Keratinocyte (primary cell): ENCODE data around the gene DLG1. TPM values are rescaled to one million over a fixed set of nuclear protein-coding genes. Genes with fewer than 3 reads are reported as not detected.

Experiments used
- DNase-seq: peaks from one replicate; pipeline ENCODE4 v3.0.0-alpha.2; 2011; ENCODE audit warnings: low read depth, missing footprints, low spot score
- FAIRE-seq: peaks from 2 replicates; lab custom pipeline; 2011; peaks lifted over from hg19 to GRCh38; lab: Jason Lieb, UNC
- H2AFZ ChIP-seq: 2 replicates; pipeline ENCODE4 v1.6.0; 2012; ENCODE audit warnings: low read length, control low read depth, inconsistent platforms; ENCODE audit not compliant: control insufficient read depth
- H3K27ac ChIP-seq: 2 replicates; pipeline ENCODE4 v1.5.1; 2011; ENCODE audit warnings: low read length; ENCODE audit not compliant: control insufficient read depth, insufficient read depth
- H3K27me3 ChIP-seq: 3 replicates; pipeline ENCODE4 v1.6.0; 2011; ENCODE audit warnings: low read length; ENCODE audit not compliant: control insufficient read depth, insufficient read depth; ENCODE audit errors: extremely low read depth
- H3K36me3 ChIP-seq, 2 experiments: 2 replicates in 1 of 2; 3 replicates in 1 of 2; pipeline ENCODE4 v1.5.1; 2011; ENCODE audit warnings: low read length in 2 of 2, mild to moderate bottlenecking in 1 of 2; ENCODE audit not compliant: control insufficient read depth in 2 of 2, insufficient read depth in 2 of 2; ENCODE audit errors: extremely low read depth in 1 of 2
- H3K4me1 ChIP-seq: 3 replicates; pipeline ENCODE4 v1.5.1; 2011; ENCODE audit warnings: low read length; ENCODE audit not compliant: control insufficient read depth, insufficient read depth; ENCODE audit errors: extremely low read depth
- H3K4me2 ChIP-seq: 3 replicates; pipeline ENCODE4 v1.6.0; 2011; ENCODE audit warnings: low read depth, low read length; ENCODE audit not compliant: control insufficient read depth, insufficient read depth; ENCODE audit errors: extremely low read depth
- H3K4me3 ChIP-seq, 3 experiments: fragments of 200-600 bp in 1 of 3; sonication (generic) in 1 of 3; 2 replicates in 2 of 3; 3 replicates in 1 of 3; pipeline ENCODE4 v1.5.1; 2011 to 2016; ENCODE audit warnings: low read length in 3 of 3, mild to moderate bottlenecking in 3 of 3, control low read depth in 2 of 3, inconsistent platforms in 1 of 3, low read depth in 1 of 3, mixed read lengths in 1 of 3, mixed run types in 1 of 3, moderate library complexity in 1 of 3; ENCODE audit not compliant: control insufficient read depth in 2 of 3, insufficient read depth in 2 of 3; ENCODE audit errors: extremely low read depth in 1 of 3
- H3K79me2 ChIP-seq: 2 replicates; pipeline ENCODE4 v1.6.0; 2012; ENCODE audit warnings: low read length; ENCODE audit not compliant: control insufficient read depth, insufficient read depth
- H3K9ac ChIP-seq: 3 replicates; pipeline ENCODE4 v1.6.0; 2011; ENCODE audit warnings: low read length; ENCODE audit not compliant: control insufficient read depth, insufficient read depth; ENCODE audit errors: extremely low read depth
- H3K9me1 ChIP-seq: 3 replicates; pipeline ENCODE4 v1.6.0; 2011; ENCODE audit warnings: low read length; ENCODE audit not compliant: control insufficient read depth, insufficient read depth; ENCODE audit errors: extremely low read depth
- H3K9me3 ChIP-seq: 2 replicates; pipeline ENCODE4 v1.5.1; 2012; ENCODE audit warnings: low read depth, low read length; ENCODE audit not compliant: control insufficient read depth
- H4K20me1 ChIP-seq: 3 replicates; pipeline ENCODE4 v1.6.0; 2011; ENCODE audit warnings: low read length; ENCODE audit not compliant: control insufficient read depth, insufficient read depth; ENCODE audit errors: extremely low read depth
- EZH2 ChIP-seq: IDR thresholded peaks from one replicate; pipeline ENCODE4 v1.6.1; 2012; ENCODE audit warnings: inconsistent platforms, mild to moderate bottlenecking, low read length, moderate library complexity
- dilution Hi-C: fragments of 300-500 bp; cut with MboI; formaldehyde crosslinking; loops from one replicate; pipeline ENCODE4 v1.7.0; 2020; ENCODE audit warnings: low sequenced_read_pairs; ENCODE audit not compliant: extremely low pct_ligation_motif_present
- polyA plus RNA-seq, 5 experiments: library from polyadenylated mRNA; depleted of rRNA in 3 of 5; stranded (reverse) in 3 of 5; stranded (forward) in 1 of 5; unstranded in 1 of 5; fragments of >200 nt; gene quantifications; 1 replicate in 1 of 5; 2 replicates in 3 of 5; 3 replicates in 1 of 5; pipeline versions ENCODE4 v1.2.1 to v1.2.3, GENCODE V29; 2011 to 2012; ENCODE audit warnings: missing spikeins in 2 of 5, low read depth in 1 of 5, low replicate concordance in 1 of 5
- TF ChIP-seq, protein P1 (sequence below), 3 experiments: IDR thresholded peaks in 1 of 3; conservative IDR thresholded peaks in 1 of 3; optimal IDR thresholded peaks in 1 of 3; 2 replicates in 2 of 3; 3 replicates in 1 of 3; pipeline versions ENCODE3 to v1.5.1; 2011; ENCODE audit warnings: low read length in 3 of 3, mild to moderate bottlenecking in 3 of 3, moderate library complexity in 2 of 3, control low read depth in 1 of 3, inconsistent platforms in 1 of 3; ENCODE audit not compliant: insufficient read depth in 2 of 3; ENCODE audit errors: extremely low read depth in 1 of 3

Gene DLG1
- polyA plus RNA-seq, 1 donor (not counting 4 experiments of a cell fraction or from before 2014, with no cell fraction given), result 139 TPM

DNA sequence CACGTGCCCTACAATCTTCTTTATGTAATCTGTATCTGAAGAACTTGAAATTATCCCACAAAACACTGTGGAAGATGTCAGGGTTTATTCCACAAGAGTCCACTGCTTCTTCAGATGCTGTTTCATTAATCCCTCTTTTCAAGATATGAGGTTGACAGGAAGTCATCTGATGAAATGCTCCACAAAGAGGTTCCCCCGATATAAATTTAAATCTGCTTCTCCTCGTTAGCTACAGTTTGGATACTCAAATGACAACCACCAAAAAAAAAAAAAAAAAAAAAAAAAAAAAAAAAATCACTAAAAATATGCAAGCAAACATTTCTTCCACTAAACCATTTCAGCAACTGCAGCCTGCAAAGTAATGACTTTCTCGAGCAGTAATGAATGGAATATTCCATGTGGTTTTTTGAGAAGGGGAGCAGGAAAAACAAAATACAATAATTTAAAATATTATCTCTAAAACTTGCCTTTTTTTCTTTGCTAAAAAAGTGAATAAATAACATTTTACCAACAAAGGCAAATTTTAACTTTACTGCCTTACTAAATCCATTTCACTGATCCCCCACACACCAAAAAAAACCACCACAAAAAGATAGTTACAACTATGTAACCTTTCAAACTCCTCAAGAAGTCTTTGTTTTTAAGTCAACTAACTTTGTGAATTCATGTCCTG, 37.8 kb downstream of the DLG1 start:
- Histone ChIP-seq H3K9ac (no peak overlapping the region), H3K4me2 (no peak overlapping the region), H3K4me3 (no peak overlapping the region), H3K79me2 (peaks cover 98% of the 10 kb centered on the region), H4K20me1 (peaks cover 7% of the 10 kb centered on the region), H3K9me3 (no peaks in the 10 kb centered on the region), H3K4me1 (peaks cover 8% of the 10 kb centered on the region), H3K27me3 (no peaks in the 10 kb centered on the region), H2AFZ (no peak overlapping the region), H3K36me3 (peaks cover 0 to 9% of the 10 kb centered on the region in 2 experiments), H3K27ac (no peak overlapping the region), H3K9me1 (no peaks in the 10 kb centered on the region)
- dilution Hi-C loops, result loop anchor here (10.0 kb wide), 1 partner anchor 114 kb away; no protein-coding TSS in a partner anchor
- no peak for DNase-seq
- FAIRE-seq, result no peak
- TF ChIP-seq, protein P1, sequence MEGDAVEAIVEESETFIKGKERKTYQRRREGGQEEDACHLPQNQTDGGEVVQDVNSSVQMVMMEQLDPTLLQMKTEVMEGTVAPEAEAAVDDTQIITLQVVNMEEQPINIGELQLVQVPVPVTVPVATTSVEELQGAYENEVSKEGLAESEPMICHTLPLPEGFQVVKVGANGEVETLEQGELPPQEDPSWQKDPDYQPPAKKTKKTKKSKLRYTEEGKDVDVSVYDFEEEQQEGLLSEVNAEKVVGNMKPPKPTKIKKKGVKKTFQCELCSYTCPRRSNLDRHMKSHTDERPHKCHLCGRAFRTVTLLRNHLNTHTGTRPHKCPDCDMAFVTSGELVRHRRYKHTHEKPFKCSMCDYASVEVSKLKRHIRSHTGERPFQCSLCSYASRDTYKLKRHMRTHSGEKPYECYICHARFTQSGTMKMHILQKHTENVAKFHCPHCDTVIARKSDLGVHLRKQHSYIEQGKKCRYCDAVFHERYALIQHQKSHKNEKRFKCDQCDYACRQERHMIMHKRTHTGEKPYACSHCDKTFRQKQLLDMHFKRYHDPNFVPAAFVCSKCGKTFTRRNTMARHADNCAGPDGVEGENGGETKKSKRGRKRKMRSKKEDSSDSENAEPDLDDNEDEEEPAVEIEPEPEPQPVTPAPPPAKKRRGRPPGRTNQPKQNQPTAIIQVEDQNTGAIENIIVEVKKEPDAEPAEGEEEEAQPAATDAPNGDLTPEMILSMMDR (optimal IDR thresholded peaks at IDR 0.05 in 1 of 3, IDR thresholded peaks at IDR 0.05 in 1 of 3, conservative IDR thresholded peaks at IDR 0.05 in 1 of 3; ENCODE audit: extremely low read depth in 1 of 3, insufficient read depth in 2 of 3, low read length in 3 of 3), result no peak

DNA sequence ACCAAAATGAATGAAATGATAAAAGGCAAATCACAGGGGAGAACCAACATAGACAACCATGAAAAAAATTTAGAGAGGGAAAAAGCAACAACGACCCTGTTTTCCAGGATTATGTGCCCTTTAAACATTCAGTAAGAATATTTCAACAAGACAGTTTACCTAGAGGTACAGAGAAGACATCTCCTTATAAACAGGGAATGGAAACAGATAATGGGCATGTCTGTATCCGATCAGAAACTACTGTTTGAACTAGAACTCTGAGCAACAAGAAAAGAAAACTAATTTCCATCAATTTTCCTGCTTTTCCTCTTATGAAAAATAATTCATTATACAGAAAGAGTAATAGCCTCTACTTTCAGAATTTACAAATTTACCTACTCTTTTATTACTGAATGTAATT, 39.3 kb downstream of the DLG1 start:
- H3K4me2 ChIP-seq, result no peak overlapping the region
- H3K4me1 ChIP-seq, result peaks cover 8% of the 10 kb centered on the region
- no peak overlapping the region for H3K4me3 ChIP-seq
- no peaks in the 10 kb centered on the region for H3K27me3 ChIP-seq
- DNase-seq (no peak), FAIRE-seq (no peak)
- no peaks in the 10 kb centered on the region for H3K9me3 ChIP-seq
- TF ChIP-seq EZH2, result no peak
- TF ChIP-seq, protein P1 (optimal IDR thresholded peaks at IDR 0.05 in 1 of 3, IDR thresholded peaks at IDR 0.05 in 1 of 3, conservative IDR thresholded peaks at IDR 0.05 in 1 of 3; ENCODE audit: extremely low read depth in 1 of 3, insufficient read depth in 2 of 3, low read length in 3 of 3), result no peak
- peaks cover 7% of the 10 kb centered on the region for H4K20me1 ChIP-seq
- H3K9ac ChIP-seq, result no peak overlapping the region
- no peak overlapping the region for H2AFZ ChIP-seq
- dilution Hi-C loops, result no loop called here
- peaks cover 98% of the 10 kb centered on the region for H3K79me2 ChIP-seq
- no peak overlapping the region for H3K27ac ChIP-seq
- peaks cover 0 to 11% of the 10 kb centered on the region in 2 experiments for H3K36me3 ChIP-seq
- no peaks in the 10 kb centered on the region for H3K9me1 ChIP-seq
